Duodenal mucosa (tissue), 2 donors: Measurements from ENCODE around the gene CRELD2.
A peak's percentile ranks its signal among the peaks of the same experiment; 100 is the strongest.

ENCODE experiments used
- H3K27ac ChIP-seq: one replicate; pipeline ENCODE4 v1.7.0; 2013; ENCODE audit warnings: low read depth, low read length
- H3K27me3 ChIP-seq, 2 donors: one replicate each; pipeline ENCODE4 v1.7.0; 2013; ENCODE audit warnings: low read length in 2 of 2, control low read depth in 1 of 2; ENCODE audit not compliant: insufficient read depth in 2 of 2, control insufficient read depth in 1 of 2
- H3K36me3 ChIP-seq, 2 donors: one replicate each; pipeline ENCODE4 v1.7.0; 2013; ENCODE audit warnings: low read length in 2 of 2, control low read depth in 1 of 2; ENCODE audit not compliant: insufficient read depth in 2 of 2, control insufficient read depth in 1 of 2
- H3K4me1 ChIP-seq, 2 donors: one replicate each; pipeline ENCODE4 v1.7.0; 2013; ENCODE audit warnings: low read length in 2 of 2, control low read depth in 1 of 2; ENCODE audit not compliant: insufficient read depth in 2 of 2, control insufficient read depth in 1 of 2
- H3K4me3 ChIP-seq, 2 donors: one replicate each; pipeline ENCODE4 v1.7.0; 2013; ENCODE audit warnings: low read length in 2 of 2, low read depth in 1 of 2
- H3K9ac ChIP-seq, 2 donors: one replicate each; pipeline ENCODE4 v1.7.0; 2013; ENCODE audit warnings: low read length in 2 of 2, low read depth in 1 of 2
- H3K9me3 ChIP-seq, 2 donors: one replicate each; pipeline ENCODE4 v1.7.0; 2013; ENCODE audit warnings: low read length in 2 of 2, control low read depth in 1 of 2; ENCODE audit not compliant: control insufficient read depth in 1 of 2

CRELD2 gene

DNA sequence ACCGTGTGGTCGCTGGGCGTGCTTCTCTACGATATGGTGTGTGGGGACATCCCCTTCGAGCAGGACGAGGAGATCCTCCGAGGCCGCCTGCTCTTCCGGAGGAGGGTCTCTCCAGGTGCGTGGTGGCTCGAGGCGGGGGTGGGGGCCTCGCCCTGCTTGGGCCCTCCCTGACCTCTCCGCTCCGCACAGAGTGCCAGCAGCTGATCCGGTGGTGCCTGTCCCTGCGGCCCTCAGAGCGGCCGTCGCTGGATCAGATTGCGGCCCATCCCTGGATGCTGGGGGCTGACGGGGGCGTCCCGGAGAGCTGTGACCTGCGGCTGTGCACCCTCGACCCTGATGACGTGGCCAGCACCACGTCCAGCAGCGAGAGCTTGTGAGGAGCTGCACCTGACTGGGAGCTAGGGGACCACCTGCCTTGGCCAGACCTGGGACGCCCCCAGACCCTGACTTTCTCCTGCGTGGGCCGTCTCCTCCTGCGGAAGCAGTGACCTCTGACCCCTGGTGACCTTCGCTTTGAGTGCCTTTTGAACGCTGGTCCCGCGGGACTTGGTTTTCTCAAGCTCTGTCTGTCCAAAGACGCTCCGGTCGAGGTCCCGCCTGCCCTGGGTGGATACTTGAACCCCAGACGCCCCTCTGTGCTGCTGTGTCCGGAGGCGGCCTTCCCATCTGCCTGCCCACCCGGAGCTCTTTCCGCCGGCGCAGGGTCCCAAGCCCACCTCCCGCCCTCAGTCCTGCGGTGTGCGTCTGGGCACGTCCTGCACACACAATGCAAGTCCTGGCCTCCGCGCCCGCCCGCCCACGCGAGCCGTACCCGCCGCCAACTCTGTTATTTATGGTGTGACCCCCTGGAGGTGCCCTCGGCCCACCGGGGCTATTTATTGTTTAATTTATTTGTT is 44.6 kb downstream of the CRELD2 start:
- H3K9ac ChIP-seq = peak overlapping the region; percentile 59 to 96
- peak overlapping the region; percentile 89 for H3K27ac ChIP-seq
- H3K9me3 ChIP-seq = no peaks in the 10 kb centered on the region
- H3K27me3 ChIP-seq = no peaks in the 10 kb centered on the region
- H3K4me3 ChIP-seq = peak overlapping the region; percentile 69 to 89
- H3K36me3 ChIP-seq = peaks cover 17 to 20% of the 10 kb centered on the region in 2 donors
- peaks cover 42 to 54% of the 10 kb centered on the region in 2 donors for H3K4me1 ChIP-seq

DNA sequence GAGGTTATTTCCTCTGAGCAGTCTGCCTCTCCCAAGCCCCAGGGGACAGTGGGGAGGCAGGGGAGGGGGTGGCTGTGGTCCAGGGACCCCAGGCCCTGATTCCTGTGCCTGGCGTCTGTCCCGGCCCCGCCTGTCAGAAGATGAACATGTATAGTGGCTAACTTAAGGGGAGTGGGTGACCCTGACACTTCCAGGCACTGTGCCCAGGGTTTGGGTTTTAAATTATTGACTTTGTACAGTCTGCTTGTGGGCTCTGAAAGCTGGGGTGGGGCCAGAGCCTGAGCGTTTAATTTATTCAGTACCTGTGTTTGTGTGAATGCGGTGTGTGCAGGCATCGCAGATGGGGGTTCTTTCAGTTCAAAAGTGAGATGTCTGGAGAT is 45.2 kb downstream of the CRELD2 start:
- H3K27ac ChIP-seq = no peak overlapping the region

DNA sequence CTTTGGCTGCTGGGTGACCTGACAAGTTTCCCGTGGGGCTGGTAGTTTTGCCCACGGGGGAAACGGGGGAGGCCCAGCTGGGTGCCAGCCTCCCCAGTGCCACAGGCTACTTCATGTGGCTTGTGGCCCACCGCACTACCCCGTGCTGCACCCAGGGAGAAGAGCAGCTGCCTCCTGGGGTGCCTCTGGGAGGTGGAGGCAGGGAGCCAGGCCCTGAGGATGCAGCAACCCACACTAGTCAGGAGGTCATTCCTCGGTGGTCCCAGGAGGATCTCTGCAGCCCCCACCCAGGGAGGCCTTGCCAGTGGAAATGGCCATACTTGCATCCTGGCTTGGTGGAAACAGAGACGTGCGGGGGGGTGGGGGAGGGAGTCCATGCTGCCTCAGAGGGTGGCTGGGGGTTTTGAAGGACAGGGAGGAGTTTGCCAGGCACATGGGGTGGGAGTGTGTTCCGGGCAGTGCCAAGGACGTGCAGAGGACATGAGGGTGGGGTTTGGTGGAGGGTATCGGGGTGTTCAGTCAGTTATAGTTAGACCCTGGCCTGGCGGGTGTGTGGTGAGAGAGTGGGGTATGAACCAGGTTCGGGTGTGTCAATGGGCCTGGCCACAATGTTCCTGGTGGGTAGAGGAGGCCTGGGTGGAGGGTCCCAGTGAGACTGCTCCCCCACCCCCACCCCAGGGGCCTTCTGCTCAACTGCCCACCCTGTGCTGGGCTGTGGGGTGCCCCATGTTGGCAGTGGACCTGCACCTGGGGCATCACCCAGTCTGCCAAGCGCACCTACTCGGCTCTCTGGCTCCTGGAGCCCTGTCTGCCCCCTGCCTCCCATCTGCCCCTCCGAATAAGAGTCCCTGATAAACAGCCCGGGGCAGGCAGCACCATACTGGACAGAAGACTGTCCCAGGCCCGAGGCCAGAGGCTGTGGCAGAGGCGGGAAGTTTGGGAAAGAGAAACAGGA is 46.0 kb downstream of the CRELD2 start:
- peak overlapping the region in 1 of 2 donors; percentile 89 for H3K4me3 ChIP-seq
- peak overlapping the region; percentile 32 for H3K27ac ChIP-seq
- peak overlapping the region in 1 of 2 donors; percentile 96 for H3K9ac ChIP-seq
- no peaks in the 10 kb centered on the region for H3K27me3 ChIP-seq
- H3K4me1 ChIP-seq = peaks cover 32 to 45% of the 10 kb centered on the region in 2 donors
- no peaks in the 10 kb centered on the region for H3K9me3 ChIP-seq
- H3K36me3 ChIP-seq = peaks cover 17 to 20% of the 10 kb centered on the region in 2 donors

More for the DNA sequence above, 45.2 kb downstream of the CRELD2 start:
- H3K36me3 ChIP-seq = peaks cover 17 to 20% of the 10 kb centered on the region in 2 donors
- H3K27me3 ChIP-seq = no peaks in the 10 kb centered on the region
- H3K9me3 ChIP-seq = no peaks in the 10 kb centered on the region
- peak overlapping the region in 1 of 2 donors; percentile 96 for H3K9ac ChIP-seq
- peak overlapping the region; percentile 69 to 89 for H3K4me3 ChIP-seq
- peaks cover 40 to 51% of the 10 kb centered on the region in 2 donors for H3K4me1 ChIP-seq

DNA sequence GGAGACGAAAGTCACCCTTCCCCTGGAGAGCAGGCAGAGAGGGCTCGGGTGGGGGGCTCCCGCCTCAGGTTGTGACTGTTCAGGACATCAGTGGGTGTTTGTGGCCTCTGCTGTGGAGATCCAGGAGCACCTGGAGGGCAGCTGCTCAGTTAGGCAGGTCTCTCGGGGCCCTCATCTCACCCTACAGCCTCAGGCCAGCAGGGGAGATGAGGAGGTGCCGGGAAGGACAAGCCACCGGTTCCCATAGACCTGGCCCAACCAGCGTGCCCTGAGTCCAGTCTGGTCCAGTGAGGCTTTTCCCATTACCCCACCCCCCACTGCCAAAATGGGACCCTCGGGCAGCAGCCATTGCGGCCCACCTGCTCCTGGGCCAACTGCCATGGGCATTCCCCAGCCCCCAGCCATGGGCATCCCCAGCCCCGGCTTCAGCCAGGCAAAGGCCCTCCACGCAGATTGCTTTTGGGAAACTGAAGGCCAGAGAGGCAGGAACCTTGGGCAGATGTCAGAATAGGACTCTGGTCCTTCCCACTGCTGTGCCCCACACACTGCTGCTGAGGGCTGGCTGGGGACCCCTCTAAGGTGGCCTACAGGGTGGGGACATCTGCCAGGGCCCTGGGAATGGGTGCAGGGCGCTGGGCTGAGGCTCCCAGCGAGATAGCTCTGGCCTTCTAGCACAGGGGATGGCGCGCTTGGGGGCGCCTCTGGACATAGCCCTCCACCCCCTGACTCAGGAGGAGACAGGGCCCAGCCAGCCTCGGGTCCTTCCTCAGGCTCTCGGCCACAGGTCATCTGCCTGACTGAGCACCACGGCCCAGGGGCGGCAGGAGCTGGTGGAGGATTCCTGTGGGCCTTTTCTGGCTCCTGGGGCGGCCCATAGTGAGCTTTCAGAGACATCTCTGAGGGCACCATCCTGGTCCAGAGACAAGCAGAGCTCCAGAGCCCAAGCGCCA is 46.9 kb downstream of the CRELD2 start:
- peak overlapping the region; percentile 42 for H3K27ac ChIP-seq
- peaks cover 17 to 20% of the 10 kb centered on the region in 2 donors for H3K36me3 ChIP-seq
- H3K9me3 ChIP-seq = no peaks in the 10 kb centered on the region
- no peak overlapping the region for H3K9ac ChIP-seq
- H3K27me3 ChIP-seq = no peaks in the 10 kb centered on the region
- no peak overlapping the region for H3K4me3 ChIP-seq
- peaks cover 31 to 48% of the 10 kb centered on the region in 2 donors for H3K4me1 ChIP-seq

DNA sequence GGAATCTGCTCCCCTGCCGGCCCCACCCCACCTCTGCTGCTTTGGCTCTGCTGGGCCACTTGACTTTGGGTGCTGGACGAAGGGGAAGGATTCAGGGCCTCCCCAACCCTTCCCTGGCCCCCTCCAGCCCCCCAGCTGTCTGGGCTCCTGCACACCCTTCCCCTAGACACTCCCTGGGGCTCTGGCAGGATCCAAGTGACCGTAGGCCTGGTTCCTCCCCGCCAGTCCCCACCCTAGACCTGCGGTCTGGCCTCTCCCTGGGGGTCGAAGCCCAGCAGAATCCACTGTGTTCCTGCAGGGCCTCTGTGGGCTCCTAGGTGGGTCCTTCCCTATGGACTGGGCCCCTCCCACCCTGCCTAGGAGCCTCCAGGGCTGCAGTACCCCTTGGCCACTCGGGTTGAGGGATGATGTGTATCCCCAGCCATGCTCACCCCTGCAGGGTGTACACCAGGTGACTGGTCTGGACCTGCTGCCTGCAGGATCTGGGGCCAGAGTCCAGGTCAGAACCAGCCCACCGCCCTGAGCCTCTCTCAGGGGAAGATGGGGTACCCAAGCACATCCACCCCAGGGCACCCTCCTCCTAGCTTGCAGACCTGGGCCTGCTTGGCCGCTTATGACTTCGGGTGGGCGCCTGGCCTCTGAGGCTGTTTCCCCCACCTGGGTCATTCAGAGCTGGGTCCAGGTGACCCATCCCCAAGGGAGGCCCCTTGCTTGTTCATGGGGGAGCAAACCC is 47.8 kb downstream of the CRELD2 start:
- H3K27me3 ChIP-seq = no peaks in the 10 kb centered on the region
- peak overlapping the region in 1 of 2 donors; percentile 21 for H3K9ac ChIP-seq
- H3K4me3 ChIP-seq = no peak overlapping the region
- peak overlapping the region; percentile 78 for H3K27ac ChIP-seq
- H3K4me1 ChIP-seq = peaks cover 38 to 53% of the 10 kb centered on the region in 2 donors
- H3K9me3 ChIP-seq = no peaks in the 10 kb centered on the region
- H3K36me3 ChIP-seq = peaks cover 17 to 20% of the 10 kb centered on the region in 2 donors

DNA sequence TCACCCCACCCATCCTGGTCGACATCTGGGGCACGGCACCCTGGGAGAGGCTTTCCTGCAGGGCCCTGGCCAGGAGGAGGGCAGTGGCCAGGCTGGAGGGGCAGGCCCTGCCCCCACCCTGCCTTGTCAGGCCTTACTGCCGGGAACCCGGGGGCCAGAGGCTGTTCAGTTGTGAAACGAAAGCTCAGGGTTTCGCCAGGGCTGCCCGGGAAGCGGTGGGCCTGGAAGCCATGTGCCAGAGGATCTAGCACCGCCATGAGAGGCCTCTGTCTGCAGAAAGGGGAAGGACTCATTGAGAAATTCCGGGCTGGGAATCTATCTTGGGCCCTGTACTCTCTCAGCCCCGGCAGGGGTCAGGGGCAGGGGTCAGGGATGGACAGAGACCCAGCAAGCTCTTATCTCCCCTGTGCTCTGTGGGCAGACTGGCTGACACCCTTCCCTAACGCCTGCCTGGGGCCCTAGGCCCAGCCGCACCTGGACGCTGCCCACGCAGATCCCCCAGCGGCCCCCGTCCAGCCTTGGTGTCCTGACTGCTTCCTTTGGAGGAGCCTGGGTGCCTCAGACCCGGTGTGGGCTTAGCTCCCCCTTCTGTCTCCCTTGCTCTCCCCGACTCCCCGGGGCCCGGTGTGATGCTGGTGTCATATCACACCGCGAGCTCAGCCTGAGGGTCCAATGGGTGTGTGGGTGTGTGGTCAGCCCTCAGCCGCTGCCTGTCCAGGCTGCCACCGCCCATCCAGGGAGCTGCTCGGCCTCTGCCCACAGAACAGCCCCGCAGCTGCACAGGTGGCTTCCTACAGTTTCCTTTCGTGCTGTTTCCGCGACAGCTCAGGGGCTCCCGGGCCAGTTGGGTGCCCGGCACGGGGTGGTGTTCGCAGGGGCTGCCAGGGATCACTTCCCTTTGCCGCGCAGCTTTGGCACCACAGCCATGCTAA is 48.6 kb downstream of the CRELD2 start:
- H3K4me3 ChIP-seq = peak overlapping the region in 1 of 2 donors; percentile 16
- peak overlapping the region; percentile 12 to 21 for H3K9ac ChIP-seq
- peaks cover 43 to 53% of the 10 kb centered on the region in 2 donors for H3K4me1 ChIP-seq
- H3K9me3 ChIP-seq = no peaks in the 10 kb centered on the region
- peak overlapping the region; percentile 78 for H3K27ac ChIP-seq
- H3K36me3 ChIP-seq = peaks cover 14% of the 10 kb centered on the region in 2 donors
- no peaks in the 10 kb centered on the region for H3K27me3 ChIP-seq

DNA sequence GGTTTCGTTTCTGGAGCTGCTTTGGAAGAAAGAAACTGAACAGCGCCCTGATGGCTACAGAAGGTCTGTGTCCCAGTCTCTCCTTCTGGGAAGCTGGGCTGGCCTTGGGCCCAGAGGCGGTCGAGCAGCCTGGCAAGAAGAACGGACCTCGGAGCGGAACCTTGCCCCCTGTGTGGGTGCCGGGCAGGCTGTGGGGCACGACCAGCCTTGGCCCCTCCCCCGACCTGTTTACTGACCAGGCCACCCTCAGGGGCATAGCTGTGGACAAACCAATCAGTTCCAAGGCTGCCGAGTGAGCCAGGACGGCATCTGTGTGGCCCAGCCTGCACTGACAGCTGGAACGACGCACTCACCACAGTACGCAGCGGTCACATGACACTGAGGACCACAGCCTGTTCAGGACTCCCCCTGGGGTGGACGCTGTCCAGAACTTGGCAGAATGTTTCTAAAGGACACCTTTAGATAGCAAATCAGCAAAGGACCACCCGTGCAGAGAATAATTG is 49.3 kb downstream of the CRELD2 start:
- peak overlapping the region in 1 of 2 donors; percentile 16 for H3K4me3 ChIP-seq
- peak overlapping the region in 1 of 2 donors; percentile 13 for H3K9ac ChIP-seq
- H3K36me3 ChIP-seq = peaks cover 11 to 13% of the 10 kb centered on the region in 2 donors

DNA sequence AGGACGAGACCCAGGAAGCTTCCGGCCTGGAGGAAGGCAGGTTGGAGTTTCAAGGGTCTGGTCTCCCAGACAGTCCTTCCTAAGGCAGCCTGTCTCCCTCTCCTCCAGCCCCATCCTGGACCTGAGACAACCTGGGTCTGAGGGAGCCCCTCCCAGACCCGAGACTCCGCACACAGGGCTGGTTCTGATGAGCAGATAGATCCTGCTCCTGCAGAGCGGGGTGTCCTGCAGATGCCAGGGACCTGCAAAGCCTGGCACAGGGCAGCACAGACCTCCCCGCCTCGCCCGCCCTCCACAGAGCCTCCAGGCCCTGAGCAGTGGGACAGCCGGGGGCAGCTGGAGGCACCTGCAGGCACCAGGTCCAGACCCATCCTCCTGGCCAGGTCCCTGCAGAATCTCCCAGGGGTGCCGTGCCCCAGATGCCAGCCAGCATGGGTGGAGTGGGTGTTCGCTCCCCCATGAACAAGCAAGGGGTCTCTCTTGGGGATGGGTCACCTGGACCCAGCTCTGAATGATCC is 49.9 kb downstream of the CRELD2 start:
- no peak overlapping the region for H3K27ac ChIP-seq
- no peaks in the 10 kb centered on the region for H3K9me3 ChIP-seq
- no peaks in the 10 kb centered on the region for H3K27me3 ChIP-seq
- H3K36me3 ChIP-seq = peaks cover 4 to 6% of the 10 kb centered on the region in 2 donors
- no peak overlapping the region for H3K4me3 ChIP-seq
- H3K9ac ChIP-seq = no peak overlapping the region
- H3K4me1 ChIP-seq = peaks cover 33 to 46% of the 10 kb centered on the region in 2 donors

More for the DNA sequence above, 49.3 kb downstream of the CRELD2 start:
- Histone ChIP-seq H3K27me3 (no peaks in the 10 kb centered on the region), H3K9me3 (no peaks in the 10 kb centered on the region), H3K4me1 (peaks cover 39 to 52% of the 10 kb centered on the region in 2 donors), H3K27ac (peak overlapping the region; percentile 78)
